Stimulated activated CD8-positive, alpha-beta memory T cell treated with anti-CD3 and anti-CD28 coated beads, Interleukin-4, amount 100 ng/mL, for 4 hours (primary cell): Measurements from ENCODE around the gene NTHL1.
A peak's percentile ranks its signal among the peaks of the same experiment; 100 is the strongest.

Source experiments
- DNase-seq, 2 donors: peaks; one replicate each; pipeline ENCODE4 v3.0.0-alpha.2; 2020; ENCODE audit warnings: low read depth in 2 of 2, low spot score in 1 of 2

NTHL1 gene

GRCh38 chr16:2047330-2048115, at the start of gene NTHL1, which contains the start of gene TSC2:
NTHL1 (minus strand) TSS chr16:2047834; CDS start chr16:2047823, 11 bp downstream.
TSC2 (plus strand) TSS chr16:2047985; CDS start chr16:2048616, 631 bp downstream.
- peak; percentile 81 to 89 for DNase-seq

- DNase-seq = no peak
Measured at GRCh38 chr16:2096853-2097595, 49.4 kb upstream of the NTHL1 start.

GRCh38 chr16:2095918-2096582, 48.4 kb upstream of the NTHL1 start:
- no peak for DNase-seq

GRCh38 chr16:2095315-2095853, 47.8 kb upstream of the NTHL1 start:
- no peak for DNase-seq

- no peak for DNase-seq
Measured at GRCh38 chr16:2093793-2094192, 46.2 kb upstream of the NTHL1 start.

GRCh38 chr16:2092866-2093265, 45.2 kb upstream of the NTHL1 start:
- no peak for DNase-seq

- no peak for DNase-seq
Measured at GRCh38 chr16:2092256-2092620, 44.6 kb upstream of the NTHL1 start.

GRCh38 chr16:2091547-2092255, 44.1 kb upstream of the NTHL1 start:
- no peak for DNase-seq

GRCh38 chr16:2090777-2091546, 43.3 kb upstream of the NTHL1 start:
- no peak for DNase-seq

GRCh38 chr16:2090481-2090776, 42.8 kb upstream of the NTHL1 start:
- DNase-seq = no peak

GRCh38 chr16:2089706-2090480, 42.3 kb upstream of the NTHL1 start:
- DNase-seq = no peak

- DNase-seq = no peak
Measured at GRCh38 chr16:2088759-2089358, 41.2 kb upstream of the NTHL1 start.

- DNase-seq = no peak
Measured at GRCh38 chr16:2087748-2088631, 40.4 kb upstream of the NTHL1 start.

GRCh38 chr16:2086812-2087747, 39.4 kb upstream of the NTHL1 start:
- no peak for DNase-seq

GRCh38 chr16:2086106-2086742, 38.6 kb upstream of the NTHL1 start:
- DNase-seq = no peak

- no peak for DNase-seq
Measured at GRCh38 chr16:2085669-2086068, 38.0 kb upstream of the NTHL1 start.
